GM12865 (cell line): ENCODE results near the gene FGF3.

Experiments used
- DNase-seq: peaks from one replicate; pipeline ENCODE4 v3.0.0; 2010; ENCODE audit warnings: low read depth
- H3K4me3 ChIP-seq: 2 replicates; pipeline ENCODE4 v1.5.1; 2011; ENCODE audit warnings: mild to moderate bottlenecking, low read depth, low read length, control low read depth
- TF ChIP-seq, protein P1 (sequence below): IDR thresholded peaks from 2 replicates; pipeline ENCODE4 v1.5.1; 2011; ENCODE audit warnings: low read length, control low read depth, low read depth, inconsistent platforms; ENCODE audit not compliant: insufficient read depth; ENCODE audit errors: missing control alignments

The FGF3 gene

DNA sequence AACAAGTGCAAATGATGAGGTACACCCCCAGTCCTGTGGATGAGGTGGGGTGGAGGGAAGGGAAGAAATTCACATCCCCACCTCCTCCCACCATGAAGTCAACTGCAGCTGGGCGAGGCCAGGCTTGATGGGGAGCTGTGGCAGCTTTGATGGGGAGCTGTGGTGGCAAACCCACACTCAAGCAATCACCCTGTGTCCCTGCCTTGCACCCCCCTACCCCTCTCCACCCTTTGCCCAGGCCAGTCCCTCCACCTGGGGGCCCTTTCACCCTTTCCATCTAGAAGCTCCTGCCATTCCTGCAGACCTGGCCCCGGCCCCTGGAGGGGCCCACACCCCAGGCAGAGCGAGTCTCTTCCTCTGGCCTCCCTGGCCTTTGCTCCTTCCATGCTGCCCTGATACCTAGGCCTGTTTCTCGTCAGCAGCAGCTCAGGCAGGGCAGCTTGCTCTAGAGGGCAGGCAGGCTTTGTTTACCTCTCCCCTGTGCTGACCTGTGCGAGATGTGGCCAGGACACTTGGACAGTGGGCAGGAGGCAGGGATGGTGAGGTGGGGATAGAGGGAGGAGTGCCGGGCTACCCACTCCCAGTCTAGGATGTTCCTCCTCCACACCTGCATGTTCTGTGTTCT lies 4.5 kb upstream of the FGF3 start:
- no peak overlapping the region for H3K4me3 ChIP-seq
- DNase-seq: no peak
- TF ChIP-seq, protein P1, sequence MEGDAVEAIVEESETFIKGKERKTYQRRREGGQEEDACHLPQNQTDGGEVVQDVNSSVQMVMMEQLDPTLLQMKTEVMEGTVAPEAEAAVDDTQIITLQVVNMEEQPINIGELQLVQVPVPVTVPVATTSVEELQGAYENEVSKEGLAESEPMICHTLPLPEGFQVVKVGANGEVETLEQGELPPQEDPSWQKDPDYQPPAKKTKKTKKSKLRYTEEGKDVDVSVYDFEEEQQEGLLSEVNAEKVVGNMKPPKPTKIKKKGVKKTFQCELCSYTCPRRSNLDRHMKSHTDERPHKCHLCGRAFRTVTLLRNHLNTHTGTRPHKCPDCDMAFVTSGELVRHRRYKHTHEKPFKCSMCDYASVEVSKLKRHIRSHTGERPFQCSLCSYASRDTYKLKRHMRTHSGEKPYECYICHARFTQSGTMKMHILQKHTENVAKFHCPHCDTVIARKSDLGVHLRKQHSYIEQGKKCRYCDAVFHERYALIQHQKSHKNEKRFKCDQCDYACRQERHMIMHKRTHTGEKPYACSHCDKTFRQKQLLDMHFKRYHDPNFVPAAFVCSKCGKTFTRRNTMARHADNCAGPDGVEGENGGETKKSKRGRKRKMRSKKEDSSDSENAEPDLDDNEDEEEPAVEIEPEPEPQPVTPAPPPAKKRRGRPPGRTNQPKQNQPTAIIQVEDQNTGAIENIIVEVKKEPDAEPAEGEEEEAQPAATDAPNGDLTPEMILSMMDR: no peak

DNA sequence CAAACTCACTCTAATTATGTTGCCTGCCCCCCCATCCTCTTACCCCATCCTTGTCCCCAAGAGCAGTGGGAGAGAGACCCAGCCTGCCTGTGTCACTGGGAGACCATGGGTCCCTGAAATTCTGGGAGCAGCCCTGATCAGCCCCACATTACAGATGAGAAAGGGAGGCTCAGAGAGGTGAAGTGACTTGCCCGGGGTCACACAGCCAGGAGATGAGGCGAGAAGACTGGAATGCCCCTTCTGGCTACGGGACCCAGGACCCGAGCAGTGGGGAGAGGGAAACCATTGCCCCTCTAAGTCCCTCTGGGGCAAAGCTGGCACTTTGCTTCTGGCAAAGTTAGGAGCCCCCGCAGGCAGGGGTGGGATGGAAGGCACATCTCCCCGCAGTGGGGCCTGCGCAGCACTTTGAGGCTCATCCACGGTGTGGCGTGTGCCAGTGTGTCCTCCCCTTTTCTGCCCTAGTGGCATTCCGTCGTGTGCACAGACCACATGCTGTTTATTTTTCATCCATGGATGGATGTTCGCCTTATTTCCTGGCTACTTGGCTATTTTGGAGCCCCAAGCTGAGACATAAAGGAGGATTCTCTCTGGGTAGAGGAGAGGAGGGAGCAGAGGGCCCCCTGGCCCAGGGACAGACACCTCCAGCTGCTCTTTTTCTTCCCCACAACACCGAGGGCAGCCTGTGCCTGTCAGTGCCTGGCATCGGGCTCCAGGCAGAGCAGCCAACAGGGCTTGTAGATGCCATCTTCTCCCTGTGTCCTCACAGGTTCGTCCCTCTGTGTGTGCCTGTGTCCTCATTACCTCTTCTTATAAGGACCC lies 3.7 kb upstream of the FGF3 start:
- H3K4me3 ChIP-seq: no peak overlapping the region
- TF ChIP-seq, protein P1: no peak

DNA sequence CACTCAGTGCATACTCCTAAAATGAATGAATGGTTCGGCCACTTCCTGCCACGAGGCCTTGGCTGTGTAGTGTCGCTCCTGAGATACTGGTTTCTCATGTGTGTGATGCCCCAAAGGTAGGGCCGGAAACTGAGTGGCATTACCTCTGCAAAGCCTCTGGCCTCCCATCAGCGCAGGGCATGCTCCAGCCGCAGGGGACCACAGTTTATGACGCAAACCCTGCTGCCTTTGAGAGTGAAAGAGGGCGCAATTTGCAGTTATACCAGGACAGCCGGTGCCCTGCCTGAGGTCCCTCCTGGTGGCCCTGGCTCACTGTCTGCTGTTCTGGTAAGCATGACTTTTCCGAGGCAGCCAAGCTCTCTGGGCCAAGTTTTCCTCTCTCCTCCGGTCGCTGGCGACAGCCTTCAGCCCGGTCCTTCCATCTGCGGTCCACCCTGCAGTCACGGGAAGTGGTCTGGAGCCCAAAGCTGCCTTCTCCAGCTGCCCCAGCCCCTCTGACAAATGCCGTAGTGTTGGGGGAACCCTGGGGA lies 2.4 kb upstream of the FGF3 start:
- DNase-seq: no peak
- H3K4me3 ChIP-seq: no peak overlapping the region
- TF ChIP-seq, protein P1: no peak

More for the DNA sequence above, 3.7 kb upstream of the FGF3 start:
- DNase-seq: no peak

DNA sequence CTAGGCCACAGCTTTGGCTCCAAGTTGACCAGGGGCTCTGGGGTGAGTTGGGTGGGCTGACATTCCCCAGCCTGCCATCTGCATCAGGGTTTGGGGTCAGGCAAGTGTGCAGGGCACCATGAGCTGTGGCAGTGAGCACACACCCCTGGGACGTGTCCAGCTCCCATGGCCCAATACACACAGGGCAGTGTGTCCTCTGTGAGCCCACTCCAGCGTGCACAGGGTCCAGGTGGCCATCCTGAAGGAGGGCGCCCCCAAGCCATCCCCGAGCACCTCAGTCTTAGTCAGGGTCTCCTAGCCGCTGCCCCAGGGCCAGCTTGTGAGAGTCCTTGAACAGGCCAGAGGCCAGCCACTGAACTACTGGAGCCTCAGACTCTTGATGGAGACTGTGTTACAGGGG lies 1.2 kb upstream of the FGF3 start:
- TF ChIP-seq, protein P1: no peak
- H3K4me3 ChIP-seq: no peak overlapping the region
- DNase-seq: no peak

DNA sequence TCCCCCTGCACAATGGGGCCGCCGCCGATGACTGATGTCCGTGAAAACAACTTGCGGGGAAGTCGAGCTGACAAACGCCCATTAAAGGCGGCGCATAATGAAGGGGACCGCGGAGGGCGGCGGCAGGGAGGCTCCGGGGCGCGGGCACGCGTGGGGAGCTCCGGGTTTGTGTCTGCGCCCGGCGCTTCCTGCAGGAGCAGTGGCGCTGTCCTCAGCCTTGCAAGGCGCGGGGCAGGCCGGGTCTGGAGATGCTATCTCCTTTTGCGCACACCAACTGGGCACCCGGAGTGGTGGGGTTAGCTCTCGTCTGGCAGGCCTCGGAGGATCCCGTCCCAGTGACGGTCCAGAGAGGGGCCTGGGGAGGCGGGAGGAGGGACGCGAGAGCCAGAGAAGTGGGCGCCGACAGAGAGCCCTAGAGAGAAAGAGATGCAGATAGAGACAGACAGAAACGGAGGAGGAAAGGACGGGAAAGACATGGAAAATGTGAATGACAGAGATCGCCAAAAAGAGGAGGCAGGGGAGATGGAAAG lies 390 bp upstream of the FGF3 start:
- TF ChIP-seq, protein P1: no peak
- DNase-seq: no peak
- no peak overlapping the region for H3K4me3 ChIP-seq

DNA sequence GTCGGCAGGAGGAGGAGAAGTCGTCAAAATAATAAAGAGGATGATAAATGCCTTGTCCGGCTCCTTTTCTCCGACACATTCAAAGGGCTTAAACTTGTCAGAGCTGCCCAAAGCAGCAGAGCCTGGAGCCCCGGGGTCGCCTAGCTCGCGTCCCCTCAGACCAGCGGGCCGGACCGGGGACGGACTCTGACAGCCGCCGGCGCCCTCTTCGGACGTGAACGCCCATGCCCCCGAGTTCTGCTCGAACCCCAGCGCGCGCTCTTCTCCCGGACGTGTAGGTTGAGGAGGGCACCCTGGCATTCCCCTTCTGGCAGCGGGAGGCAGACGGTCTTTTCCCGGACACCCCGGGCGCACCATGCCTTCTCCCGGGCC lies 999 bp downstream of the FGF3 start:
- no peak for DNase-seq
- TF ChIP-seq, protein P1: no peak
- no peak overlapping the region for H3K4me3 ChIP-seq
